ENCODE data around the gene FUOM.

GRCh38 chr10:133337370-133337725, 20.5 kb downstream of the FUOM start:
- TF ChIP-seq CTCF (IDR thresholded peaks at IDR 0.05) (no peak), POLR2A (IDR thresholded peaks at IDR 0.05) (no peak)

All from body of pancreas (tissue), 4 donors.